Measurements from ENCODE around the gene GREM1.

GRCh38 chr15:32691689-32692038 is 26.1 kb upstream of the GREM1 start:
- TF ChIP-seq CTCF (IDR thresholded peaks at IDR 0.05; ENCODE audit: low read length) = no peak
- no peak for TF ChIP-seq EZH2 (optimal IDR thresholded peaks at IDR 0.05; ENCODE audit: low read depth, low read length)
